ENCODE data around the gene PARS2. TPM values are rescaled to one million over a fixed set of nuclear protein-coding genes. Genes with fewer than 3 reads are reported as not detected.

Gene PARS2
- total and polyA plus RNA-seq, 8 donors = 3.9 to 6.1 (median 5.5) TPM

DNA sequence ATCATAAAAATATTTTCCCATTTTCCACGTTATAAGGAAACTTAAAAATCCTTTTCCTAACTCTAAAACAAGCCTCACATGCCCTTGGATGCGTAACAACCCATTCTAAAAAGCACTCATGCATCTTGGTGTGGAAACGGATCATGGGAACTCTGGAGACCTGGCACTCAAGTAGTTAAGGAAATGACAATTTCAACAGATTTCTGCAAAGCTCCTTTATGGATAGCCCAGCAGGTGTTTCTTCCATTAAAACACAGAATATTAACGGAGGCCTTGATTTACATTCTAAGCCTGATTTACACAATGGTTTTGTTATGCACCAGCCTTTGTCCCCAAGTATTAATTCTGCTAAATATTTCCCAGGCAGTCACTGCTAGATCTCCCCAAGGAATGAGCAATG is 12.9 kb downstream of the PARS2 start:
- no peak overlapping the region for H3K4me3 ChIP-seq
- TF ChIP-seq, protein P1, sequence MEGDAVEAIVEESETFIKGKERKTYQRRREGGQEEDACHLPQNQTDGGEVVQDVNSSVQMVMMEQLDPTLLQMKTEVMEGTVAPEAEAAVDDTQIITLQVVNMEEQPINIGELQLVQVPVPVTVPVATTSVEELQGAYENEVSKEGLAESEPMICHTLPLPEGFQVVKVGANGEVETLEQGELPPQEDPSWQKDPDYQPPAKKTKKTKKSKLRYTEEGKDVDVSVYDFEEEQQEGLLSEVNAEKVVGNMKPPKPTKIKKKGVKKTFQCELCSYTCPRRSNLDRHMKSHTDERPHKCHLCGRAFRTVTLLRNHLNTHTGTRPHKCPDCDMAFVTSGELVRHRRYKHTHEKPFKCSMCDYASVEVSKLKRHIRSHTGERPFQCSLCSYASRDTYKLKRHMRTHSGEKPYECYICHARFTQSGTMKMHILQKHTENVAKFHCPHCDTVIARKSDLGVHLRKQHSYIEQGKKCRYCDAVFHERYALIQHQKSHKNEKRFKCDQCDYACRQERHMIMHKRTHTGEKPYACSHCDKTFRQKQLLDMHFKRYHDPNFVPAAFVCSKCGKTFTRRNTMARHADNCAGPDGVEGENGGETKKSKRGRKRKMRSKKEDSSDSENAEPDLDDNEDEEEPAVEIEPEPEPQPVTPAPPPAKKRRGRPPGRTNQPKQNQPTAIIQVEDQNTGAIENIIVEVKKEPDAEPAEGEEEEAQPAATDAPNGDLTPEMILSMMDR (IDR thresholded peaks at IDR 0.05) = no peak
- no peaks in the 10 kb centered on the region for H3K9me3 ChIP-seq
- H3K27me3 ChIP-seq = no peaks in the 10 kb centered on the region
- no peak overlapping the region for H3K27ac ChIP-seq
- intact Hi-C loops (cut with DNase I) = no loop called here
- H3K36me3 ChIP-seq = peaks cover 0 to 5% of the 10 kb centered on the region in 2 donors
- DNase-seq (no peak), ATAC-seq (no peak)
- H3K4me1 ChIP-seq = no peaks in the 10 kb centered on the region

- no peaks in the 10 kb centered on the region for H3K27me3 ChIP-seq
- no peaks in the 10 kb centered on the region for H3K4me1 ChIP-seq
- peaks cover 0 to 3% of the 10 kb centered on the region in 2 donors for H3K36me3 ChIP-seq
- H3K9me3 ChIP-seq = no peaks in the 10 kb centered on the region
- no peak overlapping the region for H3K27ac ChIP-seq
- intact Hi-C loops (cut with DNase I) = no loop called here
- TF ChIP-seq, protein P1 (IDR thresholded peaks at IDR 0.05) = no peak
- H3K4me3 ChIP-seq = no peak overlapping the region
- no peak for DNase-seq
- ATAC-seq = peak; percentile 36
Observed at GRCh38 chr1:54750596-54750995, 13.7 kb downstream of the PARS2 start.

DNA sequence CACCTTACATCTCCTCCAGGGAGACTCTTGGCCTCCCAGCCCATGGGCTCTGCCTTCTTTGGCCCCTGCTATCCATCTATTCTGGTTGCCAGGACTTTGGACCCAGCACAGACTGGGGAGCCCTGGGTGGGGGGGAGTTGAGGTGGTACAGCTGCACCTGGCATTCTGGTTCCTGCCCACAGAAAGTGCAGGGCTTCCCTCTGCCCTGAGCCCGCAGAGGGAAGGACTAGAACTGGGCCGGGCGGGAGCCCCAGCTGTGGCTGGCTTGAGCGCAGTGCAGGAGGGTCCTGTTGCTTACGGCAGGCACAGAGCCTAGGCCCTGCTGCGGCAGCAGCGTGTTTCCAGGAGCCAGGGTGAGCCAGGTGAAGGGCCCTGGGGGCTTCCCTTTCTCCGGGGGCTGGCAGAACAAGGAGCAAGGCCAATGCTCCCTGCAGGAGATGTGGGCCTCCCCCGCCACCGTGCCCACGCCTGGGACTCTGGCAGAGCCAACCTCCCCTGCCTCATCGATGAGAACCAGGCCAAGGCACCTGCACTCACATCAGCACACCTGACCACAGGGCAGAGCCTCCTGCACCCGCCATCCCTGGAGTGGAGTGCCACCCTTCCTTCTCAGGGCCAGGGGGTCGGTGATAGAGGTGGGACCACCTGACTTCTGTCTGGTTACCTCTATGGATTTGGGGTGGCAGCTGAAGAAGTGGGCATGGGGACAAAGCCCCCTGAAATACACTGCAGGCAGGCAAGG is 16.1 kb downstream of the PARS2 start:
- Histone ChIP-seq H3K27ac (no peak overlapping the region), H3K27me3 (no peaks in the 10 kb centered on the region), H3K9me3 (no peaks in the 10 kb centered on the region), H3K4me3 (no peak overlapping the region), H3K4me1 (no peaks in the 10 kb centered on the region), H3K36me3 (peaks cover 0 to 16% of the 10 kb centered on the region in 2 donors)
- ATAC-seq (no peak), DNase-seq (no peak)
- intact Hi-C loops (cut with DNase I) = no loop called here
- TF ChIP-seq, protein P1 (IDR thresholded peaks at IDR 0.05) = no peak

GRCh38 chr1:54745864-54746263 is 18.5 kb downstream of the PARS2 start:
- DNase-seq = no peak
- H3K4me1 ChIP-seq = no peaks in the 10 kb centered on the region
- H3K9me3 ChIP-seq = no peaks in the 10 kb centered on the region
- no peak for ATAC-seq
- no peaks in the 10 kb centered on the region for H3K27me3 ChIP-seq
- intact Hi-C loops (cut with DNase I) = no loop called here
- H3K36me3 ChIP-seq = peaks cover 0 to 40% of the 10 kb centered on the region in 2 donors
- H3K4me3 ChIP-seq = no peak overlapping the region
- TF ChIP-seq, protein P1 (IDR thresholded peaks at IDR 0.05) = no peak
- H3K27ac ChIP-seq = no peak overlapping the region

GRCh38 chr1:54745274-54745673 is 19.0 kb downstream of the PARS2 start:
- TF ChIP-seq, protein P1 (IDR thresholded peaks at IDR 0.05) = no peak
- H3K27me3 ChIP-seq = no peaks in the 10 kb centered on the region
- ATAC-seq (no peak), DNase-seq (no peak)
- H3K9me3 ChIP-seq = no peaks in the 10 kb centered on the region
- intact Hi-C loops (cut with DNase I) = no loop called here
- no peak overlapping the region for H3K4me3 ChIP-seq
- no peak overlapping the region for H3K27ac ChIP-seq
- H3K4me1 ChIP-seq = no peaks in the 10 kb centered on the region
- H3K36me3 ChIP-seq = peaks cover 0 to 46% of the 10 kb centered on the region in 2 donors
